Putamen (tissue), 1 donor: ENCODE results near the gene PTPRM.
"Not testable (repeated sequence)": the region's sequence is repeated elsewhere in the genome, so short reads cannot be mapped to it uniquely, and the experiment has no call there.

ENCODE experiments used
- DNase-seq: peaks from one replicate; pipeline ENCODE4 v3.0.0-alpha.2; 2016; ENCODE audit warnings: low spot score

PTPRM gene

GRCh38 chr18:7950380-7951136, 383.4 kb downstream of the PTPRM start:
- DNase-seq, result no peak

GRCh38 chr18:7953095-7953958, 386.2 kb downstream of the PTPRM start:
- DNase-seq, result no peak

- DNase-seq, result no peak
Measured at GRCh38 chr18:7954238-7954637, 387.1 kb downstream of the PTPRM start.

GRCh38 chr18:7955175-7955574, 388.1 kb downstream of the PTPRM start:
- no peak for DNase-seq

GRCh38 chr18:7957297-7957696, 390.2 kb downstream of the PTPRM start:
- DNase-seq, result no peak

GRCh38 chr18:7958081-7958896, 391.2 kb downstream of the PTPRM start:
- no peak for DNase-seq

- DNase-seq, result no peak
Measured at GRCh38 chr18:7958897-7959146, 391.7 kb downstream of the PTPRM start.

- not testable (repeated sequence) for DNase-seq
Measured at GRCh38 chr18:7966682-7967081, 399.6 kb downstream of the PTPRM start.

- no peak for DNase-seq
Measured at GRCh38 chr18:7974200-7974874, 407.2 kb downstream of the PTPRM start.

- DNase-seq, result no peak
Measured at GRCh38 chr18:7977897-7978296, 410.8 kb downstream of the PTPRM start.

- no peak for DNase-seq
Measured at GRCh38 chr18:7978834-7979233, 411.7 kb downstream of the PTPRM start.

- DNase-seq, result no peak
Measured at GRCh38 chr18:7979714-7980113, 412.6 kb downstream of the PTPRM start.

- no peak for DNase-seq
Measured at GRCh38 chr18:7980136-7980535, 413.0 kb downstream of the PTPRM start.

- DNase-seq, result no peak
Measured at GRCh38 chr18:7980656-7981055, 413.5 kb downstream of the PTPRM start.

GRCh38 chr18:7982216-7982615, 415.1 kb downstream of the PTPRM start:
- DNase-seq, result no peak

GRCh38 chr18:7987284-7987976, 420.3 kb downstream of the PTPRM start:
- no peak for DNase-seq

- no peak for DNase-seq
Measured at GRCh38 chr18:7990670-7991069, 423.6 kb downstream of the PTPRM start.

GRCh38 chr18:8001711-8002301, 434.7 kb downstream of the PTPRM start:
- DNase-seq, result no peak

GRCh38 chr18:8003878-8004675, 437.0 kb downstream of the PTPRM start:
- no peak for DNase-seq

- DNase-seq, result no peak
Measured at GRCh38 chr18:8004792-8005191, 437.7 kb downstream of the PTPRM start.
